GM06990 (cell line): ENCODE data around the gene SHROOM2.

ENCODE experiments used
- DNase-seq: peaks from one replicate; pipeline ENCODE4 v3.0.0-alpha.2; 2011; ENCODE audit not compliant: insufficient read length; ENCODE audit errors: extremely low read depth
- H3K27me3 ChIP-seq: replicated peaks from 2 replicates; pipeline ENCODE4 v1.6.0; 2011; ENCODE audit warnings: low read length; ENCODE audit not compliant: control insufficient read depth, insufficient read depth
- H3K36me3 ChIP-seq: 2 replicates; pipeline ENCODE4 v1.5.1; 2011; ENCODE audit warnings: low read length; ENCODE audit not compliant: control insufficient read depth, insufficient read depth
- H3K4me3 ChIP-seq: replicated peaks from 2 replicates; pipeline ENCODE4 v1.5.1; 2011; ENCODE audit warnings: low read depth, mild to moderate bottlenecking, control low read depth, low read length
- TF ChIP-seq, protein P1 (sequence below): IDR thresholded peaks from 2 replicates; pipeline ENCODE4 v1.5.1; 2011; ENCODE audit warnings: low read length, control low read depth, mild to moderate bottlenecking, inconsistent platforms; ENCODE audit not compliant: insufficient read depth, poor library complexity, severe bottlenecking

The SHROOM2 gene

DNA sequence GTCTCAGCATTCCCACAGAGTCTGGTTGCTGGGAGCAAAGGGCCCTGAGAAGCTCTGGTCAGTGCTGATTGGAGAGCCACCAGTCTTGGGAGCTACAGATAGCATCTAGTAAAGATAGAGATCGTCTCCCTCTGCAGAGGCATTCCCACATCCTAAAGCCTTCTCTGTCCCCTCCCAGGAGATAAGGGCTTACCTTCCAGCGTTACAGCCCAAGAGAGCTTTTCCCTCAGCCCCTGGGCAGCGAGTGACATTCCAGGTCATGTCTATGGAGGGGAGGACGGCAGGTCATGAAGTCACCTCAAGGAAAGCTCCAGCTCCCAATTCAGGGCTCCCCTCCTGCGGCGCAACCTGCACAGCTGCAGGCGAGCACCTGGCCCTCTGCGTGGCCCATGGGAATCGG lies 210.8 kb downstream of the SHROOM2 start:
- no peak overlapping the region for H3K4me3 ChIP-seq
- TF ChIP-seq, protein P1, sequence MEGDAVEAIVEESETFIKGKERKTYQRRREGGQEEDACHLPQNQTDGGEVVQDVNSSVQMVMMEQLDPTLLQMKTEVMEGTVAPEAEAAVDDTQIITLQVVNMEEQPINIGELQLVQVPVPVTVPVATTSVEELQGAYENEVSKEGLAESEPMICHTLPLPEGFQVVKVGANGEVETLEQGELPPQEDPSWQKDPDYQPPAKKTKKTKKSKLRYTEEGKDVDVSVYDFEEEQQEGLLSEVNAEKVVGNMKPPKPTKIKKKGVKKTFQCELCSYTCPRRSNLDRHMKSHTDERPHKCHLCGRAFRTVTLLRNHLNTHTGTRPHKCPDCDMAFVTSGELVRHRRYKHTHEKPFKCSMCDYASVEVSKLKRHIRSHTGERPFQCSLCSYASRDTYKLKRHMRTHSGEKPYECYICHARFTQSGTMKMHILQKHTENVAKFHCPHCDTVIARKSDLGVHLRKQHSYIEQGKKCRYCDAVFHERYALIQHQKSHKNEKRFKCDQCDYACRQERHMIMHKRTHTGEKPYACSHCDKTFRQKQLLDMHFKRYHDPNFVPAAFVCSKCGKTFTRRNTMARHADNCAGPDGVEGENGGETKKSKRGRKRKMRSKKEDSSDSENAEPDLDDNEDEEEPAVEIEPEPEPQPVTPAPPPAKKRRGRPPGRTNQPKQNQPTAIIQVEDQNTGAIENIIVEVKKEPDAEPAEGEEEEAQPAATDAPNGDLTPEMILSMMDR = no peak

DNA sequence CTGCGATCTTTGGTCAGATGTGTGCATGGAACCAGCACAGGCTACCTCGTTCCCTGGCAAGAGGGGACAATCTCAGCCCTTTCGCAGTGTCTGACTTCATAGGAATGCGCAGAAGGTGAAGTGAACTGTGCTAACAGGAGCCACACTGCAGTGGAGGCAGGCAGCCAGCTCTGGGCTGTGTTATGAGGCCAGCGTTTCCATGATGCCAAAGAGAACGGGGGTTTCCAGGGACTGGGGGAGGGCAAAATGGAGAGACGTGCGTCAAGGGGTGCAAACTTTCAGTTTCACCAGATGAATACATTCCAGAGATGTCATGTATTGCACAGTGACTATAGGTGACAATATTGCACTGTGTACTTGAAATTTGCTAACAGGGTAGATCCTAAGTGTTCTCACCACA lies 211.3 kb downstream of the SHROOM2 start:
- TF ChIP-seq, protein P1 = no peak
- DNase-seq = peak; percentile 61

More for the DNA sequence above, 210.8 kb downstream of the SHROOM2 start:
- no peaks in the 10 kb centered on the region for H3K36me3 ChIP-seq
- DNase-seq = no peak
- H3K27me3 ChIP-seq = no peaks in the 10 kb centered on the region

More for the DNA sequence above, 211.3 kb downstream of the SHROOM2 start:
- H3K4me3 ChIP-seq = no peak overlapping the region
- H3K36me3 ChIP-seq = no peaks in the 10 kb centered on the region
- H3K27me3 ChIP-seq = no peaks in the 10 kb centered on the region
